ENCODE results near the gene FAM110D. TPM values are rescaled to one million over a fixed set of nuclear protein-coding genes. Genes with fewer than 3 reads are reported as not detected.

The FAM110D gene
- total and polyA plus RNA-seq, 5 donors from 2014 or later: not detected

DNA sequence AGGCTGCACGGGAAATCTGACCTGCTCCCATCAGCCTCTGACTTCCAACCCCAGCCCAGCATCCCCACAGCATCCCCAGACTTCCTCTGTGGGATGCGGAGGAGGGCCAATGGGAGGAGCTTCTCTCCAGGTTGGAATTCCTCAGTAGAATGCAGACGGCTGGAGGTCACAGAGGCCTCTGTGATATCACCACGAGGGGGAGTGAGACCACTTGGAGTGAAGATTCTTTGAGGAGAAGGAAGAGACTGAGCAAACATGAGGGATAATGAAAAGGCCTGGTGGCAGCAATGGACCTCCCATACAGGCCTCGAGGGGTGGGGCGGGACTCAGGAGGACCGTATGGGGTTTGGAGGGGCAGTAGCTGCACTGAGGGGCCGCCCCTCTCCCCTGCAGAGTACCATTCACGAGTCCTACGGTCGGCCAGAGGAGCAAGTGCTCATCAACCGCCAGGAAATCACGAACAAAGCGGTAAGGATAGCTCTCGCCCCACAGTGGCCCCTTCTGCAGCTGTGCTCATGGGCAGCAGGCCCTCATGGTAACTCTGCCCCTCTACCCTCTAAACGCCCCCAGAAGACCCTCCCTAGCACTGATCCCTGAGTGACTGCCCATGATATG is 31.6 kb downstream of the FAM110D start, which contains the start of gene CATSPER4:
Gene CATSPER4, plus strand, starts transcription at position 230 of the 615 bp plus-strand sequence. Its CDS starts 26 bp downstream, at position 256.
- H3K27me3 Mint-ChIP-seq: peaks cover 7% of the 10 kb centered on the region
- H3K4me1 Mint-ChIP-seq: peaks cover 0 to 15% (median 7%) of the 10 kb centered on the region in 4 donors
- no peak within 1 kb of the TSS for H3K27ac ChIP-seq (ENCODE audit: insufficient read depth, low read length, poor library complexity, severe bottlenecking)
- H3K4me1 ChIP-seq (ENCODE audit: control insufficient read depth, insufficient read depth, low read length, poor library complexity, severe bottlenecking): peaks cover 4% of the 10 kb centered on the region
- H3K9me3 ChIP-seq (ENCODE audit: control insufficient read depth in 2 of 2, low read length in 2 of 2): no peaks in the 10 kb centered on the region
- peaks cover 0 to 4% (median 0%) of the 10 kb centered on the region in 7 donors for H3K9me3 Mint-ChIP-seq
- ATAC-seq (ENCODE audit: low read depth in 2 of 2) (no peak), DNase-seq (peak in 2 of 3 donors; percentile 20 to 39)
- H3K27ac Mint-ChIP-seq: peak within 1 kb of the TSS in 2 of 3 donors; percentile 52 to 78
- H3K4me3 ChIP-seq (ENCODE audit: low read depth, low read length): no peak within 1 kb of the TSS
- H3K27me3 ChIP-seq (ENCODE audit: control insufficient read depth, insufficient read depth, low read length): no peaks in the 10 kb centered on the region
- H3K36me3 ChIP-seq (ENCODE audit: control insufficient read depth, insufficient read depth, low read length): no peaks in the 10 kb centered on the region
- H3K4me3 Mint-ChIP-seq: no peak within 1 kb of the TSS
- peaks cover 7% of the 10 kb centered on the region for H3K36me3 Mint-ChIP-seq

DNA sequence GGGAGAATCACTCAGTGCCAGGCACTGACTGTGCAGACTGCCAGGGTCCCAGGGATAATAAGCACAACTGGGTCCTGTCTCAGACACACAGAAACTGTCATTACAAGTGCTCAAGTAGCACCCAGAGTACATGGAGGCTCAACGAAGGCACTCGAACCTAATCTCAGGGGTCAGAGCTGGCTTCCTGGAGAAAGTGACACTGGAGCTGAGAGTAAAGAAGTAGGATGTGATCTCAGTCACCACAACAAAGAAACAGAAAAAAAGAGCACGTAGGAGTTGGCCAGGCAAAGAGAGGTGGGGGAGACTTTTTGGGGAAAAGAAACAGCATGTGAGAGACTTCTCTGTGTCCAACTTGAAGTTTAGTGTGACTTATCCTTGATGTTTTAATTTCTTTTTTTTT is 32.9 kb downstream of the FAM110D start:
- Mint-ChIP-seq H3K9me3 (peaks cover 0 to 4% (median 0%) of the 10 kb centered on the region in 7 donors), H3K4me1 (peaks cover 0 to 15% (median 7%) of the 10 kb centered on the region in 4 donors), H3K27ac (peak overlapping the region in 2 of 3 donors; percentile 22 to 52), H3K4me3 (peak overlapping the region in 1 of 4 donors; percentile 10), H3K27me3 (peaks cover 11% of the 10 kb centered on the region), H3K36me3 (peaks cover 4% of the 10 kb centered on the region)
- DNase-seq (peak in 1 of 3 donors; percentile 57), ATAC-seq (ENCODE audit: low read depth in 2 of 2) (no peak)
- no peak overlapping the region for H3K4me3 ChIP-seq (ENCODE audit: low read depth, low read length)
- no peaks in the 10 kb centered on the region for H3K27me3 ChIP-seq (ENCODE audit: control insufficient read depth, insufficient read depth, low read length)
- H3K36me3 ChIP-seq (ENCODE audit: control insufficient read depth, insufficient read depth, low read length): no peaks in the 10 kb centered on the region
- peaks cover 4% of the 10 kb centered on the region for H3K4me1 ChIP-seq (ENCODE audit: control insufficient read depth, insufficient read depth, low read length, poor library complexity, severe bottlenecking)
- H3K27ac ChIP-seq (ENCODE audit: insufficient read depth, low read length, poor library complexity, severe bottlenecking): no peak overlapping the region
- H3K9me3 ChIP-seq (ENCODE audit: control insufficient read depth in 2 of 2, low read length in 2 of 2): no peaks in the 10 kb centered on the region

DNA sequence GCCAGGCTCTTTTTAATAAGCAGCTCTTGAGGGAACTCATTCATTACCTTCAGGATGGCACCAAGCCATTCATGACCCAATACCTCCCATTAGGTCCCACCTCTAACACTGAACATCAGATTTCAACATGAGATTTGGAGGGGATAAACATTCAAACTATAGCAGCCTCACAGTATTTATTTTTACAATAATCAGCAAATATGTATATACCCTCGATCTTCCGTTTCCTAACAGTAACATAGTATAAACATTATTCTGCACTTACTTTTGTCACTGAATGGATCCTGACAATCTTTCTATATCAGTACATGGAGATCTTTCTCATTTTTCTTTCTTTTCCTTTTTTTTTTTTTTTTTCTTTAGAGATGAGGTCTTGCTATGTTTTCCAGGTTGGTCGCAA is 36.9 kb downstream of the FAM110D start:
- Mint-ChIP-seq H3K36me3 (no peaks in the 10 kb centered on the region), H3K27me3 (peaks cover 16% of the 10 kb centered on the region), H3K4me3 (no peak overlapping the region), H3K27ac (no peak overlapping the region), H3K9me3 (peaks cover 0 to 4% (median 0%) of the 10 kb centered on the region in 7 donors), H3K4me1 (peaks cover 0 to 27% (median 11%) of the 10 kb centered on the region in 4 donors)
- DNase-seq: no peak
- Histone ChIP-seq H3K9me3 (ENCODE audit: control insufficient read depth in 2 of 2, low read length in 2 of 2) (no peaks in the 10 kb centered on the region), H3K27me3 (ENCODE audit: control insufficient read depth, insufficient read depth, low read length) (no peaks in the 10 kb centered on the region), H3K27ac (ENCODE audit: insufficient read depth, low read length, poor library complexity, severe bottlenecking) (no peak overlapping the region), H3K4me3 (ENCODE audit: low read depth, low read length) (no peak overlapping the region), H3K36me3 (ENCODE audit: control insufficient read depth, insufficient read depth, low read length) (no peaks in the 10 kb centered on the region), H3K4me1 (ENCODE audit: control insufficient read depth, insufficient read depth, low read length, poor library complexity, severe bottlenecking) (peaks cover 8% of the 10 kb centered on the region)
- ATAC-seq (ENCODE audit: low read depth in 2 of 2): no peak

DNA sequence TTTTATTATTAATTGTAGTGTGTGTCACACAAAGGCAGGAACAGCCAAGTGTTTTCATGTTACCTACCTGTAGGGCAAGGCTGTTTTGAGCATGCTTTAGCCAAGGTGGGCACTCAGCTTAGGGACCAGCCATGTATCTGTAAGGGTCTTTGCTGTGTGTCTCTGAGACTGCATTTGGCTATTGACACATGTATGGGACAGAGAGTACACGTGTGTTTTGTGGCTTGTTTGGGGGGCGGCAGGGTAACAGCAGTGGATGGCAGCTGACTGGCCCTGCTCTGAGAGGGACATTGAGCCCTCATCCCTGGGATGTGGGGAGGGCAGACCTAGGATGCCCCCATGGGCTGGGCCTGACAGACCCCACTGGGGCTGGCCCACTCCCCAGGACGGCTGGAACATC is 38.4 kb downstream of the FAM110D start:
- Mint-ChIP-seq H3K4me3 (no peak overlapping the region), H3K4me1 (peaks cover 5 to 33% (median 18%) of the 10 kb centered on the region in 4 donors), H3K27ac (no peak overlapping the region), H3K27me3 (peaks cover 16% of the 10 kb centered on the region), H3K9me3 (peaks cover 0 to 1% (median 0%) of the 10 kb centered on the region in 7 donors), H3K36me3 (no peaks in the 10 kb centered on the region)
- no peaks in the 10 kb centered on the region for H3K36me3 ChIP-seq (ENCODE audit: control insufficient read depth, insufficient read depth, low read length)
- no peaks in the 10 kb centered on the region for H3K27me3 ChIP-seq (ENCODE audit: control insufficient read depth, insufficient read depth, low read length)
- no peaks in the 10 kb centered on the region for H3K9me3 ChIP-seq (ENCODE audit: control insufficient read depth in 2 of 2, low read length in 2 of 2)
- ATAC-seq (ENCODE audit: low read depth in 2 of 2): no peak
- H3K27ac ChIP-seq (ENCODE audit: insufficient read depth, low read length, poor library complexity, severe bottlenecking): no peak overlapping the region
- H3K4me3 ChIP-seq (ENCODE audit: low read depth, low read length): no peak overlapping the region
- DNase-seq: no peak
- peaks cover 18% of the 10 kb centered on the region for H3K4me1 ChIP-seq (ENCODE audit: control insufficient read depth, insufficient read depth, low read length, poor library complexity, severe bottlenecking)

DNA sequence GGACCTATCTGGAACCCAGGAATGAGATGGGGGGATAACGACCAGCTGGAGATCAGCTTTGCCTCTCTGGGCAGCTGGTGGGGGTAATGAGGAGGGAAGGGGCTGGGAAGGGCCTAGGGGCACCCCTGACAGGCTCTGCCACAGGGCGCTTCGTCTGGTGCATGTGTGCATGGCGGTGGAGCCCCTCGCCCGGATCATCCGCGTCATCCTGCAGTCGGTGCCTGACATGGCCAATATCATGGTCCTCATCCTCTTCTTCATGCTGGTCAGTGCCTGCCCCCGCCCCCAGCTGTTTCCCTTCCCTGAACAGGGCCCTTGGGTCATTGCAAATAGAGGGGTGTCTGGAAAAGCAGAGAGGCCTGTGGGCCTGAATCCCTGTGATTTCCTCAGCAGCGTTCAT is 38.9 kb downstream of the FAM110D start:
- H3K4me3 ChIP-seq (ENCODE audit: low read depth, low read length): no peak overlapping the region
- H3K36me3 Mint-ChIP-seq: no peaks in the 10 kb centered on the region
- peaks cover 16% of the 10 kb centered on the region for H3K27me3 Mint-ChIP-seq
- H3K9me3 Mint-ChIP-seq: peaks cover 0 to 1% (median 0%) of the 10 kb centered on the region in 7 donors
- H3K4me1 ChIP-seq (ENCODE audit: control insufficient read depth, insufficient read depth, low read length, poor library complexity, severe bottlenecking): peaks cover 23% of the 10 kb centered on the region
- H3K4me1 Mint-ChIP-seq: peaks cover 5 to 36% (median 22%) of the 10 kb centered on the region in 4 donors
- no peak overlapping the region for H3K4me3 Mint-ChIP-seq
- no peaks in the 10 kb centered on the region for H3K36me3 ChIP-seq (ENCODE audit: control insufficient read depth, insufficient read depth, low read length)
- no peak for ATAC-seq (ENCODE audit: low read depth in 2 of 2)
- H3K27ac ChIP-seq (ENCODE audit: insufficient read depth, low read length, poor library complexity, severe bottlenecking): no peak overlapping the region
- H3K27me3 ChIP-seq (ENCODE audit: control insufficient read depth, insufficient read depth, low read length): no peaks in the 10 kb centered on the region
- no peak overlapping the region for H3K27ac Mint-ChIP-seq
- no peak for DNase-seq
- no peaks in the 10 kb centered on the region for H3K9me3 ChIP-seq (ENCODE audit: control insufficient read depth in 2 of 2, low read length in 2 of 2)

DNA sequence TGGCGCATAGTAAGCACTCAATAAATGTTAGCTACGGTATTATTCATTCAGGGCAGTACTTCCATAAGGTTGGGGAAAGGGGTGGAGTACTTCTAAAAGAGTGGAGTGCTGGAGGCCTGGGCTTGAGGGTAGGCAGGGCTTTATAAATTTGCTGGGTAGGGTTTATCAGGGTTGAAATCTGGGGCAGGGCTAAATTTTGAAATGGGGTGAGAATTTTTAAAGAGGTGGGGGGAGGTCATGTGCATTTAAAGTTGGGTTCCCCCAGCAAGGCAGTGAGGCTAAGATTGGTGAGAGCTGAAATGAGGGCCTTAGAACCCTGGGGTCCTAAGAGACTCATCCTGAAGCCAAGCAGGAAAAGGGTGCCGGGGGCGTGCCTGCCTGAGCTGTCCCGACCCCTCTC is 41.5 kb downstream of the FAM110D start:
- no peaks in the 10 kb centered on the region for H3K27me3 ChIP-seq (ENCODE audit: control insufficient read depth, insufficient read depth, low read length)
- no peaks in the 10 kb centered on the region for H3K36me3 ChIP-seq (ENCODE audit: control insufficient read depth, insufficient read depth, low read length)
- Mint-ChIP-seq H3K27ac (peak overlapping the region; percentile 72 to 98 (median 88)), H3K4me1 (peaks cover 5 to 47% (median 26%) of the 10 kb centered on the region in 4 donors), H3K27me3 (peaks cover 10% of the 10 kb centered on the region), H3K36me3 (no peaks in the 10 kb centered on the region), H3K4me3 (peak overlapping the region in 2 of 4 donors; percentile 39 to 43), H3K9me3 (no peaks in the 10 kb centered on the region)
- H3K9me3 ChIP-seq (ENCODE audit: control insufficient read depth in 2 of 2, low read length in 2 of 2): no peaks in the 10 kb centered on the region
- no peak for DNase-seq
- H3K4me1 ChIP-seq (ENCODE audit: control insufficient read depth, insufficient read depth, low read length, poor library complexity, severe bottlenecking): peaks cover 29% of the 10 kb centered on the region
- ATAC-seq (ENCODE audit: low read depth in 2 of 2): no peak
- no peak overlapping the region for H3K27ac ChIP-seq (ENCODE audit: insufficient read depth, low read length, poor library complexity, severe bottlenecking)
- H3K4me3 ChIP-seq (ENCODE audit: low read depth, low read length): no peak overlapping the region

DNA sequence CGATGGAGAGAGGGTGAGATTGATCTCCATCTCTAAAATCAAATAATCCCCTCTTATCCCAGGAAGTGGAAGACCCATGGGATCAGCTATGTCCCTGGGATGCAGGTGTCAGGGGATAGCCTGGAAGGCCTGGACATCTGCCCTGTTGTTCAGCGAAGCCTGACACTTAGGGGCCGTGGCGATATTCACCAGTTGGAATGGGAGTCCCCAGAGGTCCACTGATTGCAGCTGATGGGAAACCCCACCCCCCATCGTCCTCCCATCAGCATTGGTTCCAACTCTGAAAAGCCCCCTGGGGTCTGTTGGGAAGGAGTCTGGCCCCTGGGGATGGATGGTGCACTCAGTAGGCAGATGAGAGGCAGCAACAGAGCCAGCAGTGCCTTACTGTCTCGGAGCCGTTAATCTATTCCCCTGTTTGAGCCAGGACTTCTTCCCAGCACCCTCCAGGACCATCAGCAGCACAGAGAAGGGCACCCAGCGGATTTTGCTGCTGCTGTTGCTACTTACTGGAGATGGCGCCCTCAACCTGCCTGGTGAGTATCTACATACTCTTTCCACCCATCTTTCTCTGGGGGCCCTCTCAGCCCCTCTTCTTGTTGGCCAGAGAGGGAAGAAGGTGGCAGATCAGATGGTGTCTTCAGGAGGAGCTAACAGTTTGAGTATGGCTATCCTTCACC is 44.9 kb downstream of the FAM110D start:
- H3K36me3 ChIP-seq (ENCODE audit: control insufficient read depth, insufficient read depth, low read length): no peaks in the 10 kb centered on the region
- no peak overlapping the region for H3K4me3 ChIP-seq (ENCODE audit: low read depth, low read length)
- Mint-ChIP-seq H3K4me1 (peaks cover 5 to 47% (median 26%) of the 10 kb centered on the region in 4 donors), H3K36me3 (no peaks in the 10 kb centered on the region), H3K27me3 (peaks cover 5% of the 10 kb centered on the region), H3K27ac (peak overlapping the region; percentile 32 to 98 (median 91)), H3K9me3 (no peaks in the 10 kb centered on the region), H3K4me3 (no peak overlapping the region)
- ATAC-seq (ENCODE audit: low read depth in 2 of 2) (no peak), DNase-seq (peak in 1 of 3 donors; percentile 27)
- H3K9me3 ChIP-seq (ENCODE audit: control insufficient read depth in 2 of 2, low read length in 2 of 2): no peaks in the 10 kb centered on the region
- peaks cover 29% of the 10 kb centered on the region for H3K4me1 ChIP-seq (ENCODE audit: control insufficient read depth, insufficient read depth, low read length, poor library complexity, severe bottlenecking)
- H3K27ac ChIP-seq (ENCODE audit: insufficient read depth, low read length, poor library complexity, severe bottlenecking): no peak overlapping the region
- H3K27me3 ChIP-seq (ENCODE audit: control insufficient read depth, insufficient read depth, low read length): no peaks in the 10 kb centered on the region
